EH (cell line): ENCODE measurements around the gene GBP4.

Experiments used
- DNase-seq: peaks from one replicate; pipeline ENCODE4 v3.0.0-alpha.2; 2015; ENCODE audit warnings: low read depth

Gene GBP4

GRCh38 chr1:89170170-89171066 lies 28.3 kb downstream of the GBP4 start:
- DNase-seq, result no peak

- DNase-seq, result no peak
Measured at GRCh38 chr1:89169166-89169565, 29.6 kb downstream of the GBP4 start.

GRCh38 chr1:89167590-89168230 lies 31.0 kb downstream of the GBP4 start:
- peak; percentile 25 for DNase-seq

- DNase-seq, result peak; percentile 10
Measured at GRCh38 chr1:89166705-89167104, 32.0 kb downstream of the GBP4 start.

GRCh38 chr1:89165811-89166210 lies 32.9 kb downstream of the GBP4 start:
- no peak for DNase-seq

- no peak for DNase-seq
Measured at GRCh38 chr1:89151047-89151446, 47.7 kb downstream of the GBP4 start.

GRCh38 chr1:89149976-89150375 lies 48.8 kb downstream of the GBP4 start:
- DNase-seq, result no peak

GRCh38 chr1:89149229-89149628 lies 49.5 kb downstream of the GBP4 start:
- peak; percentile 49 for DNase-seq

- DNase-seq, result no peak
Measured at GRCh38 chr1:89147678-89148658, 50.8 kb downstream of the GBP4 start.

GRCh38 chr1:89146721-89147120 lies 52.0 kb downstream of the GBP4 start:
- no peak for DNase-seq

GRCh38 chr1:89143484-89143883 lies 55.3 kb downstream of the GBP4 start:
- no peak for DNase-seq

GRCh38 chr1:89142160-89142559 lies 56.6 kb downstream of the GBP4 start:
- DNase-seq, result no peak

GRCh38 chr1:89133747-89134146 lies 65.0 kb downstream of the GBP4 start:
- no peak for DNase-seq
